A673 (cell line): ENCODE measurements around the gene TNP1. TPM values are rescaled to one million over a fixed set of nuclear protein-coding genes. Genes with fewer than 3 reads are reported as not detected.

Source experiments
- BruUV-seq: library from RNA; stranded (reverse); fragments of 400-500 nt; replicated peaks from 2 replicates; lab custom pipeline; 2021; lab: Mats Ljungman, UMichigan
- CTCF ChIA-PET: fragments of 300-600 bp; sonication (Branson Sonifier 250); formaldehyde crosslinking; loops from one replicate; lab custom pipeline; 2022; ENCODE audit warnings: antibody characterized with exemption; lab: Charles Lee
- POLR2A ChIA-PET: fragments of 300-600 bp; sonication (Branson Sonifier 250); formaldehyde crosslinking; loops from one replicate; lab custom pipeline; 2022; ENCODE audit warnings: antibody characterized with exemption; ENCODE audit not compliant: low non-redundant PET; lab: Charles Lee
- DNase-seq: peaks from one replicate; pipeline ENCODE4 v3.0.0-alpha.2; 2015; ENCODE audit warnings: low spot score
- H3K27ac ChIP-seq: fragments of 200-600 bp; sonication (generic); 2 replicates; pipeline ENCODE4 v1.5.1; 2016; ENCODE audit warnings: mixed run types, low read depth, mild to moderate bottlenecking, mixed read lengths, antibody characterized with exemption, low read length; ENCODE audit not compliant: poor library complexity, severe bottlenecking
- H3K27me3 ChIP-seq: fragments of 200-600 bp; sonication (generic); replicated peaks from 2 replicates; pipeline ENCODE4 v1.6.1; 2017; ENCODE audit warnings: mixed run types, low read depth, mild to moderate bottlenecking, mixed read lengths, antibody characterized with exemption, low read length; ENCODE audit not compliant: insufficient read depth, poor library complexity
- H3K36me3 ChIP-seq: fragments of 200-600 bp; sonication (generic); 2 replicates; pipeline ENCODE4 v1.6.1; 2016; ENCODE audit warnings: mixed run types, mild to moderate bottlenecking, mixed read lengths, antibody characterized with exemption, low read length; ENCODE audit not compliant: insufficient read depth, poor library complexity, severe bottlenecking
- H3K4me1 ChIP-seq: fragments of 200-600 bp; sonication (generic); 2 replicates; pipeline ENCODE4 v1.6.1; 2017; ENCODE audit warnings: mixed run types, mild to moderate bottlenecking, mixed read lengths, antibody characterized with exemption, low read length; ENCODE audit not compliant: insufficient read depth, poor library complexity, severe bottlenecking
- H3K4me3 ChIP-seq: fragments of 200-600 bp; sonication (generic); 2 replicates; pipeline ENCODE4 v1.5.1; 2016; ENCODE audit warnings: low read depth, mixed run types, mild to moderate bottlenecking, mixed read lengths, low read length; ENCODE audit not compliant: poor library complexity, severe bottlenecking
- H3K9me3 ChIP-seq: fragments of 200-600 bp; sonication (generic); 2 replicates; pipeline ENCODE4 v1.6.1; 2016; ENCODE audit warnings: mixed run types, low read depth, mild to moderate bottlenecking, mixed read lengths, antibody characterized with exemption, low read length; ENCODE audit not compliant: poor library complexity, severe bottlenecking
- CTCF ChIP-seq: fragments of 300-800, 200-600 bp; sonication (generic); conservative IDR thresholded peaks from 2 replicates; pipeline ENCODE4 v1.5.1; 2017; ENCODE audit warnings: low read depth, mild to moderate bottlenecking, antibody characterized with exemption, low read length, moderate library complexity, mixed read lengths
- EZH2 ChIP-seq: fragments of 200-600 bp; sonication (generic); IDR thresholded peaks from 2 replicates; pipeline ENCODE4 v1.6.1; 2017; ENCODE audit warnings: borderline replicate concordance, low read depth, mild to moderate bottlenecking, mixed read lengths, antibody characterized with exemption, low read length; ENCODE audit not compliant: poor library complexity, severe bottlenecking
- intact Hi-C: fragments of 100-400 bp; cut with micrococcal nuclease; formaldehyde crosslinking; loops from one replicate; pipeline ENCODE4 v1.10.0; 2022; ENCODE audit not compliant: unreplicated experiment
- total RNA-seq: library from RNA; stranded (reverse); gene quantifications from 2 replicates; pipeline ENCODE4 v1.2.3, GENCODE V29; 2021

The TNP1 gene
- total RNA-seq, 1 experiment from 2014 or later = not detected

GRCh38 chr2:216855079-216855478 is 4.8 kb downstream of the TNP1 start:
- intact Hi-C loops = no loop called here
- Histone ChIP-seq H3K4me3 (no peak overlapping the region), H3K27me3 (peaks cover 4% of the 10 kb centered on the region), H3K27ac (no peak overlapping the region), H3K4me1 (no peaks in the 10 kb centered on the region), H3K9me3 (no peaks in the 10 kb centered on the region), H3K36me3 (no peaks in the 10 kb centered on the region)
- BruUV-seq = no TSS peak
- ChIA-PET POLR2A (no interaction called here), CTCF (no interaction called here)
- DNase-seq = no peak
- TF ChIP-seq EZH2 = no peak
- no peak for TF ChIP-seq CTCF

- ChIA-PET CTCF (no interaction called here), POLR2A (no interaction called here)
- BruUV-seq = no TSS peak
- DNase-seq = no peak
- TF ChIP-seq CTCF (no peak), EZH2 (no peak)
- Histone ChIP-seq H3K4me3 (no peak overlapping the region), H3K36me3 (no peaks in the 10 kb centered on the region), H3K9me3 (no peaks in the 10 kb centered on the region), H3K4me1 (no peaks in the 10 kb centered on the region), H3K27ac (no peak overlapping the region), H3K27me3 (no peaks in the 10 kb centered on the region)
- intact Hi-C loops = no loop called here
Measured at GRCh38 chr2:216851486-216852090, 8.3 kb downstream of the TNP1 start.

DNA sequence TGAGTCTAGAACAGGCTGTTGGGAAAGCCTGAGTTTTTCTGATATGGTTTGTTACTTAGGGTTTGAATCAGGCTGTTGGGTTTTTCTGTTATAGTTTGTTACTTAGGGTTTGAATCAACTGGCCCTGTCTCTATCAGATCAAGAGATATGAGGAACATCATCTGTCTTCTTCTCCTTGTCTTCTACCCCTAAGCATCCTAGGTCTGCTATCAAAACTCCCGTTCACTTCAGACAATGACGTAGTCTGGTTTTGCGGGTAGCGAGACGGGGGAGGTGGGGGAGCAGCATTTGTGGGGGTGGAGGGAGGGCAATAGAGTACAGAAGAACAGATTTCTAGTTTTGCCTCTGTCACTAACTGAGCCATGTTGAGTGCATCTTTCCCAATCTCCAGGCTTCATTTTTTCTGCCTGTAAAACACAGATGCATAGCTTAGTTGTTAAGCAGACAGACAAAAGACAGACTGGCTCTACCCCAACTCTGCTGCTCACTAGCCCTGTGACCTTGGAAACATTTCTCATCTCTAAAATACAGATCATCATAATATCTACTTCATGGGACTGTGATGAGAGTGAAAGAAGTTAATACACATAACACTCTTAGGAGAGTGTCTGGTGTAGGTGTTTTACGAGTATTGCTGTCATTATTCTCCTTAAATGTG is 9.1 kb downstream of the TNP1 start:
- no peak for DNase-seq
- TF ChIP-seq EZH2 = no peak
- TF ChIP-seq CTCF = no peak
- H3K4me1 ChIP-seq = no peaks in the 10 kb centered on the region
- no peak overlapping the region for H3K4me3 ChIP-seq
- no TSS peak for BruUV-seq
- intact Hi-C loops = no loop called here
- H3K9me3 ChIP-seq = no peaks in the 10 kb centered on the region
- POLR2A ChIA-PET = no interaction called here
- H3K36me3 ChIP-seq = no peaks in the 10 kb centered on the region
- H3K27me3 ChIP-seq = no peaks in the 10 kb centered on the region
- CTCF ChIA-PET = no interaction called here
- H3K27ac ChIP-seq = no peak overlapping the region
